Caco-2 (cell line): ENCODE measurements around the gene H6PD. TPM values are rescaled to one million over a fixed set of nuclear protein-coding genes. Genes with fewer than 3 reads are reported as not detected.

Source experiments
- BruUV-seq: library from RNA; stranded (reverse); fragments of 400-500 nt; replicated peaks from 2 replicates; lab custom pipeline; 2021; lab: Mats Ljungman, UMichigan
- CTCF ChIA-PET: fragments of 300-600 bp; sonication (Branson Sonifier 250); formaldehyde crosslinking; loops from one replicate; lab custom pipeline; 2022; ENCODE audit warnings: antibody characterized with exemption; lab: Charles Lee
- POLR2A ChIA-PET: fragments of 300-600 bp; sonication (Branson Sonifier 250); formaldehyde crosslinking; loops from one replicate; lab custom pipeline; 2022; ENCODE audit warnings: antibody characterized with exemption; lab: Charles Lee
- DNase-seq, 2 experiments: peaks; one replicate each; pipeline versions ENCODE4 v3.0.0 to v3.0.0-alpha.2; 2020 to 2022
- H3K27me3 ChIP-seq: replicated peaks from 2 replicates; pipeline ENCODE4 v1.6.0; 2011; ENCODE audit warnings: low read length; ENCODE audit not compliant: control insufficient read depth, insufficient read depth
- H3K36me3 ChIP-seq: 2 replicates; pipeline ENCODE4 v1.5.1; 2011; ENCODE audit warnings: low read length; ENCODE audit not compliant: control insufficient read depth, insufficient read depth
- H3K4me1 ChIP-seq: fragments of 250-450 bp; sonication (Bioruptor Pico); 2 replicates; pipeline ENCODE4 v1.5.1; 2020; ENCODE audit warnings: mild to moderate bottlenecking
- H3K4me3 ChIP-seq: 2 replicates; pipeline ENCODE4 v1.5.1; 2011; ENCODE audit warnings: low read depth, mild to moderate bottlenecking, control low read depth, low read length
- H3K9me3 ChIP-seq: fragments of 250-450 bp; sonication (Bioruptor Pico); 2 replicates; pipeline ENCODE4 v1.5.1; 2020; ENCODE audit warnings: mild to moderate bottlenecking, moderate library complexity
- H3K27ac Mint-ChIP-seq: one replicate; pipeline ENCODE4 v1.8.0; 2022; ENCODE audit warnings: mixed read lengths; ENCODE audit not compliant: unreplicated experiment
- H3K27me3 Mint-ChIP-seq: one replicate; pipeline ENCODE4 v1.8.0; 2022; ENCODE audit warnings: mixed read lengths; ENCODE audit not compliant: insufficient read depth, unreplicated experiment
- H3K36me3 Mint-ChIP-seq: one replicate; pipeline ENCODE4 v1.8.0; 2022; ENCODE audit warnings: mild to moderate bottlenecking, mixed read lengths; ENCODE audit not compliant: insufficient read depth, unreplicated experiment
- H3K4me1 Mint-ChIP-seq: one replicate; pipeline ENCODE4 v1.8.0; 2022; ENCODE audit warnings: low read depth, mixed read lengths; ENCODE audit not compliant: unreplicated experiment
- H3K4me3 Mint-ChIP-seq: one replicate; pipeline ENCODE4 v1.8.0; 2022; ENCODE audit warnings: mild to moderate bottlenecking, moderate library complexity, mixed read lengths; ENCODE audit not compliant: unreplicated experiment
- H3K9me3 Mint-ChIP-seq: one replicate; pipeline ENCODE4 v1.8.0; 2022; ENCODE audit warnings: mixed read lengths; ENCODE audit not compliant: unreplicated experiment
- CTCF ChIP-seq, 2 experiments: fragments of 200-600 bp in 1 of 2; IDR thresholded peaks; 1 replicate in 1 of 2; 2 replicates in 1 of 2; pipeline versions ENCODE4 v1.5.1 to v1.8.0; 2011 to 2022; ENCODE audit warnings: antibody characterized with exemption in 1 of 2, control low read depth in 1 of 2, inconsistent platforms in 1 of 2, low read depth in 1 of 2, low read length in 1 of 2, mild to moderate bottlenecking in 1 of 2, moderate library complexity in 1 of 2; ENCODE audit not compliant: insufficient read depth in 1 of 2, severe bottlenecking in 1 of 2, unreplicated experiment in 1 of 2
- intact Hi-C: fragments of 100-400 bp; cut with micrococcal nuclease; formaldehyde crosslinking; loops from one replicate; pipeline ENCODE4 v1.10.0; 2022; ENCODE audit not compliant: unreplicated experiment
- total RNA-seq: library from RNA; stranded (reverse); gene quantifications from 2 replicates; pipeline ENCODE4 v1.2.3, GENCODE V29; 2022

Gene H6PD
- total RNA-seq, 1 experiment from 2014 or later = 13.0 TPM

- no peak for TF ChIP-seq CTCF (IDR thresholded peaks at IDR 0.05; ENCODE audit: insufficient read depth in 1 of 2, low read depth in 1 of 2, low read length in 1 of 2, severe bottlenecking in 1 of 2, unreplicated experiment in 1 of 2)
- Histone ChIP-seq H3K4me1 (peaks cover 34% of the 10 kb centered on the region), H3K9me3 (peaks cover 10% of the 10 kb centered on the region), H3K4me3 (no peak overlapping the region; the same call in 1 of the 2 replicates), H3K36me3 (no peaks in the 10 kb centered on the region; the same call in 1 of the 2 replicates), H3K27me3 (no peaks in the 10 kb centered on the region)
- Mint-ChIP-seq H3K27me3 (no peaks in the 10 kb centered on the region), H3K4me3 (peak overlapping the region; percentile 63), H3K4me1 (no peaks in the 10 kb centered on the region), H3K27ac (no peak overlapping the region), H3K36me3 (no peaks in the 10 kb centered on the region), H3K9me3 (peaks cover 9% of the 10 kb centered on the region)
- no TSS peak for BruUV-seq
- intact Hi-C loops = loop anchor here (5.0 kb wide), 1 partner anchor 145 kb away; no protein-coding TSS in a partner anchor
- POLR2A ChIA-PET = interaction anchor here (0.6 kb wide), 1 partner anchor 188 kb away, joined by 3 read pairs; no protein-coding TSS in a partner anchor
- DNase-seq = no peak
- CTCF ChIA-PET = interaction anchor here (1.0 to 1.3 kb wide), 2 partner anchors 25 to 43 kb away, joined by 3 read pairs; no protein-coding TSS in a partner anchor
These were observed 57.4 kb downstream of the H6PD start for GRCh38 chr1:9291914-9292360.

GRCh38 chr1:9292361-9293240, 58.0 kb downstream of the H6PD start, which contains the start of gene SPSB1:
Gene SPSB1 (plus strand): TSS chr1:9292894. CDS start chr1:9355892, 62,998 bp downstream.
- H3K4me3 Mint-ChIP-seq = peak within 1 kb of the TSS; percentile 63
- peaks cover 5% of the 10 kb centered on the region for H3K36me3 Mint-ChIP-seq
- no TSS peak for BruUV-seq
- H3K27me3 ChIP-seq = no peaks in the 10 kb centered on the region
- no peaks in the 10 kb centered on the region for H3K27me3 Mint-ChIP-seq
- H3K9me3 Mint-ChIP-seq = peaks cover 9% of the 10 kb centered on the region
- peaks cover 10% of the 10 kb centered on the region for H3K9me3 ChIP-seq
- peak; percentile 64 to 67 for DNase-seq
- CTCF ChIA-PET = interaction anchor here (1.0 to 1.3 kb wide), 2 partner anchors 26 to 43 kb away, joined by 3 read pairs; no protein-coding TSS in a partner anchor
- TF ChIP-seq CTCF (IDR thresholded peaks at IDR 0.05; ENCODE audit: insufficient read depth in 1 of 2, low read depth in 1 of 2, low read length in 1 of 2, severe bottlenecking in 1 of 2, unreplicated experiment in 1 of 2) = no peak
- POLR2A ChIA-PET = interaction anchor here (0.6 kb wide), 1 partner anchor 187 kb away, joined by 3 read pairs; no protein-coding TSS in a partner anchor
- peaks cover 6% of the 10 kb centered on the region for H3K4me1 Mint-ChIP-seq
- no peak within 1 kb of the TSS for H3K27ac Mint-ChIP-seq
- H3K36me3 ChIP-seq = no peaks in the 10 kb centered on the region; the same call in 1 of the 2 replicates
- peak within 1 kb of the TSS; percentile 63 for H3K4me3 ChIP-seq
- intact Hi-C loops = loop anchor here (5.0 kb wide), 1 partner anchor 145 kb away; no protein-coding TSS in a partner anchor
- peaks cover 36% of the 10 kb centered on the region for H3K4me1 ChIP-seq

- H3K9me3 ChIP-seq = peaks cover 7% of the 10 kb centered on the region
- H3K27me3 Mint-ChIP-seq = no peaks in the 10 kb centered on the region
- peaks cover 9% of the 10 kb centered on the region for H3K9me3 Mint-ChIP-seq
- no peak overlapping the region for H3K4me3 Mint-ChIP-seq
- H3K36me3 Mint-ChIP-seq = peaks cover 7% of the 10 kb centered on the region
- H3K4me1 Mint-ChIP-seq = peaks cover 7% of the 10 kb centered on the region
- intact Hi-C loops = loop anchor here (5.0 kb wide), 1 partner anchor 144 kb away; no protein-coding TSS in a partner anchor
- peak overlapping the region; percentile 63 for H3K4me3 ChIP-seq
- CTCF ChIA-PET = no interaction called here
- peaks cover 41% of the 10 kb centered on the region for H3K4me1 ChIP-seq
- no peak for DNase-seq
- BruUV-seq = no TSS peak
- H3K36me3 ChIP-seq = no peaks in the 10 kb centered on the region; the same call in 1 of the 2 replicates
- no peak overlapping the region for H3K27ac Mint-ChIP-seq
- no peak for TF ChIP-seq CTCF (IDR thresholded peaks at IDR 0.05; ENCODE audit: insufficient read depth in 1 of 2, low read depth in 1 of 2, low read length in 1 of 2, severe bottlenecking in 1 of 2, unreplicated experiment in 1 of 2)
- POLR2A ChIA-PET = no interaction called here
- H3K27me3 ChIP-seq = no peaks in the 10 kb centered on the region
These were observed 58.6 kb downstream of the H6PD start for GRCh38 chr1:9293241-9293532.
